HG02798 (cell line): ENCODE measurements around the gene TRAPPC2.

Experiments
- ATAC-seq: cut with Tn5 transposase; IDR thresholded peaks from one replicate; pipeline ENCODE4 v1.9.1; 2021; ENCODE audit warnings: mild to moderate bottlenecking; ENCODE audit not compliant: unreplicated experiment, poor library complexity

The TRAPPC2 gene

GRCh38 chrX:13734278-13735172 is at the start of gene TRAPPC2, which contains the start of gene OFD1:
TSS of gene TRAPPC2 (minus strand) at chrX:13734620. CDS start at chrX:13719963, 14,657 bp downstream.
TSS of gene OFD1 (plus strand) at chrX:13734748. CDS start at chrX:13735072, 324 bp downstream.
- ATAC-seq = peak; percentile 95

GRCh38 chrX:13780868-13781427 is 46.5 kb upstream of the TRAPPC2 start:
- ATAC-seq = no peak

GRCh38 chrX:13778916-13779315 is 44.5 kb upstream of the TRAPPC2 start:
- ATAC-seq = no peak

GRCh38 chrX:13776387-13776786 is 42.0 kb upstream of the TRAPPC2 start:
- ATAC-seq = no peak

GRCh38 chrX:13775837-13776236 is 41.4 kb upstream of the TRAPPC2 start:
- no peak for ATAC-seq

- no peak for ATAC-seq
Measured at GRCh38 chrX:13774696-13775095, 40.3 kb upstream of the TRAPPC2 start.

- ATAC-seq = no peak
Measured at GRCh38 chrX:13770013-13770535, 35.7 kb upstream of the TRAPPC2 start.

GRCh38 chrX:13768939-13769338 is 34.5 kb upstream of the TRAPPC2 start:
- no peak for ATAC-seq

- ATAC-seq = no peak
Measured at GRCh38 chrX:13764765-13765164, 30.3 kb upstream of the TRAPPC2 start.

- ATAC-seq = no peak
Measured at GRCh38 chrX:13764281-13764680, 29.9 kb upstream of the TRAPPC2 start.

- ATAC-seq = no peak
Measured at GRCh38 chrX:13763489-13763888, 29.1 kb upstream of the TRAPPC2 start.

GRCh38 chrX:13761606-13762414 is 27.4 kb upstream of the TRAPPC2 start:
- ATAC-seq = peak; percentile 62

- ATAC-seq = no peak
Measured at GRCh38 chrX:13760426-13760825, 26.0 kb upstream of the TRAPPC2 start.

GRCh38 chrX:13759152-13759718 is 24.8 kb upstream of the TRAPPC2 start:
- ATAC-seq = peak; percentile 72

- no peak for ATAC-seq
Measured at GRCh38 chrX:13756381-13756780, 22.0 kb upstream of the TRAPPC2 start.

GRCh38 chrX:13755254-13755653 is 20.8 kb upstream of the TRAPPC2 start:
- ATAC-seq = no peak

GRCh38 chrX:13754765-13755164 is 20.3 kb upstream of the TRAPPC2 start:
- ATAC-seq = no peak

- peak; percentile 68 for ATAC-seq
Measured at GRCh38 chrX:13752646-13753045, 18.2 kb upstream of the TRAPPC2 start.

GRCh38 chrX:13752141-13752540 is 17.7 kb upstream of the TRAPPC2 start:
- ATAC-seq = no peak

- ATAC-seq = no peak
Measured at GRCh38 chrX:13750812-13751211, 16.4 kb upstream of the TRAPPC2 start.
